Kidney epithelial cell (primary cell): ENCODE measurements around the gene PROCA1. TPM values are rescaled to one million over a fixed set of nuclear protein-coding genes. Genes with fewer than 3 reads are reported as not detected.

Experiments
- DNase-seq: peaks from one replicate; pipeline ENCODE4 v3.0.0-alpha.2; 2010; ENCODE audit warnings: low read depth
- H3K27me3 ChIP-seq: 2 replicates; pipeline ENCODE4 v1.6.0; 2011; ENCODE audit warnings: low read length; ENCODE audit not compliant: control insufficient read depth, insufficient read depth
- H3K36me3 ChIP-seq: 2 replicates; pipeline ENCODE4 v1.5.1; 2011; ENCODE audit warnings: low read length; ENCODE audit not compliant: control insufficient read depth, insufficient read depth
- H3K4me3 ChIP-seq: 2 replicates; pipeline ENCODE4 v1.5.1; 2011; ENCODE audit warnings: low read depth, mild to moderate bottlenecking, control low read depth, low read length
- total RNA-seq: library from RNA; depleted of rRNA; stranded (reverse); fragments of >200 nt; gene quantifications from 2 replicates; pipeline ENCODE4 v1.2.3, GENCODE V29; 2015
- TF ChIP-seq, protein P1 (sequence below): IDR thresholded peaks from 2 replicates; pipeline ENCODE4 v1.5.1; 2011; ENCODE audit warnings: mild to moderate bottlenecking, moderate library complexity, low read length, control low read depth, inconsistent platforms; ENCODE audit not compliant: insufficient read depth, poor library complexity, severe bottlenecking

PROCA1 gene
- total RNA-seq, 1 donor from 2014 or later = 0.58 TPM

DNA sequence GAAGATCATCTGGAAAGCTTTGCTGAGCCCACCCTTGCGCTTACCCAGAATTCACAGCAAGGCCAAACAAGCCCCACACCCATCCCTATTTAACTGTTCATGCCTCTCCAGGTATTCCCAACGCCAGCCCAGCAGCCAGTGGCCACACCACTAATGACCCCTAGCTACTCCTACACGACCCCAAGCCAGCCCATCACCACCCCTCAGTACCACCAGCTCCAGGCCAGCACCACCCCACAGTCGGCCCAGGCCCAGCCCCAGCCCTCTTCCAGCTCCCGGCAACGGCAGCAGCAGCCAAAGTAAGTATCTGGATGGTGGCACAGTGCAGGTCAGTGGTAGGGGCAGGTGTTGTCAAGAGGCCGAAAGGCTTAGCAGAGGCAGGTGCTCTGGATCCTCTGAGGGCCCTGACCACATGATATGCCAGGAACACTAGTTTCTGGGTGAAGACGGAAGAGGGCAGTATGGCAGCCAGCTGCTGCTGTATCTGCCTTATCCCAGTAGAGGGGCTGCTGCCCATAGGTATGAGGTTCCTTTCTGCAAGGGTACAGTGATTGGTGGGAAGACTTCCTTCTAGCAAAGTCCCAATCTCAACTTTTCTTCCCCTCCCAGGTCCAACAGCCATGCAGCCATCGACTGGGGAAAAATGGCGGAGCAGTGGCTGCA lies 10.7 kb downstream of the PROCA1 start:
- TF ChIP-seq, protein P1, sequence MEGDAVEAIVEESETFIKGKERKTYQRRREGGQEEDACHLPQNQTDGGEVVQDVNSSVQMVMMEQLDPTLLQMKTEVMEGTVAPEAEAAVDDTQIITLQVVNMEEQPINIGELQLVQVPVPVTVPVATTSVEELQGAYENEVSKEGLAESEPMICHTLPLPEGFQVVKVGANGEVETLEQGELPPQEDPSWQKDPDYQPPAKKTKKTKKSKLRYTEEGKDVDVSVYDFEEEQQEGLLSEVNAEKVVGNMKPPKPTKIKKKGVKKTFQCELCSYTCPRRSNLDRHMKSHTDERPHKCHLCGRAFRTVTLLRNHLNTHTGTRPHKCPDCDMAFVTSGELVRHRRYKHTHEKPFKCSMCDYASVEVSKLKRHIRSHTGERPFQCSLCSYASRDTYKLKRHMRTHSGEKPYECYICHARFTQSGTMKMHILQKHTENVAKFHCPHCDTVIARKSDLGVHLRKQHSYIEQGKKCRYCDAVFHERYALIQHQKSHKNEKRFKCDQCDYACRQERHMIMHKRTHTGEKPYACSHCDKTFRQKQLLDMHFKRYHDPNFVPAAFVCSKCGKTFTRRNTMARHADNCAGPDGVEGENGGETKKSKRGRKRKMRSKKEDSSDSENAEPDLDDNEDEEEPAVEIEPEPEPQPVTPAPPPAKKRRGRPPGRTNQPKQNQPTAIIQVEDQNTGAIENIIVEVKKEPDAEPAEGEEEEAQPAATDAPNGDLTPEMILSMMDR = no peak
- no peaks in the 10 kb centered on the region for H3K27me3 ChIP-seq
- peaks cover 6% of the 10 kb centered on the region for H3K36me3 ChIP-seq
- no peak overlapping the region for H3K4me3 ChIP-seq
- no peak for DNase-seq

DNA sequence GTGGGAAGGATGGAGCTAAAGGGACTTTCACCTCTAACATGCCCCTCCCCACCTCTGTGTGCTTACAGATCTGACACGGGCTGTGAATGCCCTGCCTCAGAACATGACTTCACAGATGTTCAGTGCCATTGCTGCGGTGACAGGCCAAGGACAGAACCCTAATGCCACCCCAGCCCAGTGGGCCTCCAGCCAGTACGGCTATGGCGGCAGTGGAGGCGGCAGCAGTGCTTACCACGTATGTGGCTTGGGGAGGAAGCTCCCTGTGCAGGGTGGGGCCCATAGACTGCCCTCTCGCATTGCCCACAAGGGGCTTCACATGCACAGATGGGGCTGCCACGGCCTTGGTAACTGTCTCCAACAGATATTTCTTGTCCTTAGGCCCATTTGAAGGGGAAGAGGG lies 11.4 kb downstream of the PROCA1 start:
- no peak for DNase-seq
- TF ChIP-seq, protein P1 = no peak
- Histone ChIP-seq H3K27me3 (no peaks in the 10 kb centered on the region), H3K36me3 (peaks cover 6% of the 10 kb centered on the region), H3K4me3 (no peak overlapping the region)

DNA sequence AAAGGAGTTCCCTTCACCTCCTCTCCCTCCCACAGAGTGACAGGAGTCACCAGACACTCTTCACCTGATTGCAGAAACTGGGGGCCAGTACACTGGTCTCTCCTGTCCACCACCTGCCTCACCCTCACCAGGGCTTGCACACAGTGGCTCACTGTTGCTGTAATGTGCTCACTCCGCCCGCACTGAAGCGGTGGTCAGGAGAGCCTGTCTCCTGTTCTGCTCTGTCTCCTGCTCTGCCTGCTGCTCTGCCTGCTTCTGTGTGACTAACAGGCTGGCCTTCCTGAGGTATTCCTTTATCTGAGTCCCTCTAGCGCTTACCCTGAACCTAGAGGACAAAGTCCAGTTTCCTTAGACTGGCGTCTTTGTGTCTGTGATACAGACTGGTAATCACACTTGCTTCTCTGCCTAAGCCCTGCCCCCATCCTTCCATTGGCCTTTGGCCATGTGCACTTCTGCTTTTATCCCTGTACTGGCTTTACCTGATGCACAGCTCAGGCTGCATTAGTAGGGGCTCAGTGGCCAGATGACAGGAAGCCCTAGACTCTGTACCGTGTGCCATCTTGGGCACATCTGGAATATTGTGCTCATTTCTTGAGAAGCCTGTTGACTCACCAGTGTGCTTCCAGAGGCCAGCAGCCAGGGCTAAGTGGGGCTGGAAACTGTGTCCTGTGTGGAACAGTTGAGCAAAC lies 13.3 kb downstream of the PROCA1 start:
- TF ChIP-seq, protein P1 = no peak
- no peak overlapping the region for H3K4me3 ChIP-seq
- no peaks in the 10 kb centered on the region for H3K27me3 ChIP-seq
- peaks cover 6% of the 10 kb centered on the region for H3K36me3 ChIP-seq
- no peak for DNase-seq

DNA sequence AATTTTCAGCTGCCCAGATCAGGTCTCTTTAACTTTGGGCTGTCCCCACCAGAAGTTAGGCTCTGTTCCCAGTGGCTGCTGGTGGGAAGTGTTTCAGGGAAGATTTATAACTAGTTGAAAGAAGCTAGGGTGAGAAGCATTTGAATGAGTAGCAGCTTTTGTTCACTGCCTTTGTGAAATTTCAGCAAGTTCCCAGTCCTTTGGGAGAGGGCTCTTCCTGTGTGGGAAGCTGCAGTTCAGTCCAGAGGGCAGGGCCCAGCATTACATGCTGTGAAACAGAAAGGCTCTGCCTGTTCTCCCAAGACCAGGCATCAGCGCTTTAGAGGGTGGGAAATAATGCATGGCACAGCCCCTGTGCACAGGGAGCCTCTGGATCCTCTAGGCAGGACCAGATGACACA lies 17.8 kb downstream of the PROCA1 start:
- Histone ChIP-seq H3K4me3 (no peak overlapping the region), H3K27me3 (no peaks in the 10 kb centered on the region), H3K36me3 (peaks cover 4% of the 10 kb centered on the region)
- TF ChIP-seq, protein P1 = no peak
- no peak for DNase-seq

DNA sequence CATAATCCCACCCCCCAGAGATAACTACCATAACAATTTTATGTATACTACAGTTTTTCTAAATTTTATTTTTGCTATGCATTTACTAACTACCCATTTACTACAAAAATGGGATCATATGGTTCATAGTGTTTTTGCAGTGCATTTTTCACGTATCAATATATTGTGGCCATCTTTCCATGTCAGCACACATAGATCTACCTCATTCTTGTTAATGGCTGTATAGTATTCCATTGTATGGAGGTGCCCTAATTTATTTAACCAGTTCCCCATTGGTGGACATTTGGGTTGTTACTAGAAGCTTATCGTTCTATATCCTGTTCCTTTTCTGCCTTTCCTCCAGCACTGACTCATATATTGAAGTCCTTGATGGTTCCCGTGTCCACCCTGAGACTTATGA lies 22.7 kb downstream of the PROCA1 start:
- DNase-seq = no peak
- no peak overlapping the region for H3K4me3 ChIP-seq
- TF ChIP-seq, protein P1 = no peak
- no peaks in the 10 kb centered on the region for H3K27me3 ChIP-seq
- peaks cover 1% of the 10 kb centered on the region for H3K36me3 ChIP-seq
